GM12892 (cell line): ENCODE results near the gene FAM180A.

Source experiments
- POLR2A ChIP-seq: IDR thresholded peaks from 2 replicates; pipeline ENCODE4 v1.6.1; 2011; ENCODE audit warnings: low read depth, low read length, control low read depth
- POLR2AphosphoS5 ChIP-seq: IDR thresholded peaks from 2 replicates; pipeline ENCODE4 v1.6.1; 2011; ENCODE audit warnings: low read depth, low read length, control low read depth
- TAF1 ChIP-seq: IDR thresholded peaks from 2 replicates; pipeline ENCODE4 v1.6.1; 2011; ENCODE audit warnings: low read depth, mild to moderate bottlenecking, control low read depth, low read length, borderline replicate concordance

DNA sequence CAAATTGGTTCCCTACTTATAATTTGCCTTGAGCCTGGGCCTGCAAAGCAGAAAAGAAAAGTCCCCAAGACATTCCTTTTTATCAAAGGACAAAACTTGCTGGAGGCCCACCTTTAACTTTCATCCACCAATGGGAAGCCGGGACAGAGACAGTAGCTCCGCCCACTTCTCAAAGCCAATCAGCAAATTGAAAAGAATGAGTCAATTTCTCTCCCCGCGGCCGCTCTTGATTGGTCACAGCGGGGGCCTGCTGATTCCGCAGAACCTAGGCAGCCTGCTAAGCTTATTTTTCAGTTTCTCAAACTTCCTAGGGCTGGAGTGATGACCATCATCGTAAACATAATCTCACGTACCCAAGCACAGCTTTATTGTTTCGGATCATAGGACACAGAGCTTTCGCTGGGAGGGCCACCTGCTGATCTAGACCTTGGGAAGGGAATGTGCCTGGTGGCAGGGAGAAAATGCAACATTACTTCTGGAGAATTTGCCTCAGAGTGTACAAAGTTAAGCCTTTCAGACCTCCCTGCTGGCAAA lies 20.4 kb downstream of the FAM180A start, which contains the start of gene SLC13A4:
- TF ChIP-seq POLR2A (no peak), POLR2AphosphoS5 (no peak), TAF1 (no peak)
